Melanocyte of skin (primary cell): Measurements from ENCODE around the gene SKP2. TPM values are rescaled to one million over a fixed set of nuclear protein-coding genes. Genes with fewer than 3 reads are reported as not detected.

Experiments
- small RNA-seq, 2 donors: library from RNA; depleted of rRNA; stranded (forward); fragments of <200 nt; gene quantifications; one replicate each; pipeline ENCODE3, GENCODE V24; 2012
- total RNA-seq, 2 donors: library from RNA; depleted of rRNA; stranded (reverse); fragments of >200 nt; gene quantifications; 2 replicates each; pipeline ENCODE4 v1.2.3, GENCODE V29; 2012

The SKP2 gene
- 10 to 100 TPM; 20.6 to 41.6 TPM for total RNA-seq

DNA sequence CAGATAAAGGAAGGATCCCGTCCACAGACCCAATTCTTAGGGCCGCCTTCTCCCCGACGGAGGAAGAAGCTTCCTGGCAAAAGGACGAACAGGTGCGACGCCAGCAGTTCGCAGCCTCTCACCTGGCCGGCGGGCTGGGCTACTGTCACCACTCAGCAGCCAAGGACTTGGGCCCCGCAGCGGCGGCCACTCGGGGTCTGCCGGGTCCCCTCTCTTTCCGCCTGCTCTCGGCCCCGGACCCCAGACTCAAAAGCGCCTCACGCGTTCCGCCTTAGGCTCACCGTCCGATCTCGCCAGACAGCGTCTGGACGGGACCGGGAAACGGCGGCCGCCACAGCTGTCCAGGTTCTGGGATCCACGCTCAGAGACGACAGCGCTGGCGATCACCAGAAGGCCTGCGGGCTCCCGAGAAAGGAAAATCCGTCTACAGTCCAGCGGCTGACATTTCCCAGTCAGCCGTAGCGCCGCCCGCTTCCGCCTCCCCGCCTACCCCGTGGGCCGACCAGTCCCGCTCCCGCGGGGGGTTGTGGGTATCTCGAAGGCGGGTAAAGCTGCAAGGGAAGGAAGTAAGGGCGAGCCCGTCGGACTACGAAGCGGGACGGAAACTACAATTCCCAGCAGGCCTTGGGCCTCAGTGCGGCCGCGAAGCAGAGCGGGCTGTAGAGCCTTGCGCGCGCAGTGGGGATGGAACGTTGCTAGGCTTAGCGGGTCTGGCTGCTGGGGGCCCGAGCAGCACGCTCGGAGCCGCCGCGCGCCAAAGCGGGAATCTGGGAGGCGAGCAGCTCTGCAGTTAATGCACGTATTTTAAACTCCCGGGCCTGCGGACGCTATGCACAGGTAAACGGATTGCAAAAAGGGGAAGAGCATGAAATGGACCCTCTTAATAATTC lies at the start of gene SKP2, which contains the start of gene LMBRD2:
Gene SKP2, plus strand, starts transcription at position 678 of the 890 bp plus-strand sequence. Its CDS starts 152 bp downstream, at position 830.
Gene LMBRD2, minus strand, starts transcription at position 454 of the 890 bp plus-strand sequence. CDS start 8,538 bp downstream, outside the sequence.

Small RNA genes lying within 50 kb of the gene (small RNA-seq; reads per million reads assigned to genes)
- gene MIR580: 5.8 to 12.0 reads per million in 2 donors
- gene RNU6-1305P: 0 to 0.04 reads per million in 2 donors

Other genes starting within 250 kb of the SKP2 start
- not detected for gene CAPSL, start 213.5 kb upstream of the SKP2 start, total RNA-seq
- not detected for gene UGT3A1, start 160.7 kb upstream of the SKP2 start, total RNA-seq
- not detected for gene UGT3A2, start 85.2 kb upstream of the SKP2 start, total RNA-seq
- gene LMBRD2, start 224 bp upstream of the SKP2 start, total RNA-seq: 1 to 10 TPM; 6.0 to 8.6 TPM
- 10 to 100 TPM; 10.3 to 12.3 TPM for gene NADK2, start 89.8 kb downstream of the SKP2 start, total RNA-seq
- not detected for gene RANBP3L, start 149.8 kb downstream of the SKP2 start, total RNA-seq